GM12891 (cell line): Measurements from ENCODE around the gene PLD3.

Experiments used
- PAX5 ChIP-seq: IDR thresholded peaks from 2 replicates; pipeline ENCODE4 v1.6.1; 2011; ENCODE audit warnings: low read length, moderate library complexity, mild to moderate bottlenecking; ENCODE audit not compliant: insufficient read depth, severe bottlenecking
- POLR2A ChIP-seq: IDR thresholded peaks from 2 replicates; pipeline ENCODE4 v1.6.1; 2011; ENCODE audit warnings: low read depth, low read length, control low read depth
- POLR2AphosphoS5 ChIP-seq: IDR thresholded peaks from 2 replicates; pipeline ENCODE4 v1.6.1; 2011; ENCODE audit warnings: low read depth, low read length, control low read depth
- POU2F2 ChIP-seq: IDR thresholded peaks from 2 replicates; pipeline ENCODE4 v1.6.1; 2011; ENCODE audit warnings: low read depth, mild to moderate bottlenecking, control low read depth, low read length, moderate library complexity
- SPI1 ChIP-seq: IDR thresholded peaks from 2 replicates; pipeline ENCODE4 v1.6.1; 2011; ENCODE audit warnings: low read depth, low read length, control low read depth
- TAF1 ChIP-seq: IDR thresholded peaks from 2 replicates; pipeline ENCODE4 v1.6.1; 2011; ENCODE audit warnings: low read depth, low read length, control low read depth

DNA sequence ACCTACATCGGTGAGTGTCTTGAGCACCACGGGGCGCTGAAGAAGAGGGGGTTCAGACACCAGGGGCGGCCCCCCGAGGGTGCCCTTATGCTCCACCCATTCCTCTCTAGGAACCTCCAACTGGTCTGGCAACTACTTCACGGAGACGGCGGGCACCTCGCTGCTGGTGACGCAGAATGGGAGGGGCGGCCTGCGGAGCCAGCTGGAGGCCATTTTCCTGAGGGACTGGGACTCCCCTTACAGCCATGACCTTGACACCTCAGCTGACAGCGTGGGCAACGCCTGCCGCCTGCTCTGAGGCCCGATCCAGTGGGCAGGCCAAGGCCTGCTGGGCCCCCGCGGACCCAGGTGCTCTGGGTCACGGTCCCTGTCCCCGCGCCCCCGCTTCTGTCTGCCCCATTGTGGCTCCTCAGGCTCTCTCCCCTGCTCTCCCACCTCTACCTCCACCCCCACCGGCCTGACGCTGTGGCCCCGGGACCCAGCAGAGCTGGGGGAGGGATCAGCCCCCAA, 29.4 kb downstream of the PLD3 start:
- TF ChIP-seq POLR2AphosphoS5: no peak
- no peak for TF ChIP-seq PAX5
- no peak for TF ChIP-seq TAF1
- TF ChIP-seq POLR2A: no peak
- TF ChIP-seq POU2F2: no peak
- TF ChIP-seq SPI1: no peak
